ENCODE results near the gene CHMP4A. TPM values are rescaled to one million over a fixed set of nuclear protein-coding genes. Genes with fewer than 3 reads are reported as not detected.

The CHMP4A gene
- total RNA-seq, 1 experiment from 2014 or later = 31.2 TPM

DNA sequence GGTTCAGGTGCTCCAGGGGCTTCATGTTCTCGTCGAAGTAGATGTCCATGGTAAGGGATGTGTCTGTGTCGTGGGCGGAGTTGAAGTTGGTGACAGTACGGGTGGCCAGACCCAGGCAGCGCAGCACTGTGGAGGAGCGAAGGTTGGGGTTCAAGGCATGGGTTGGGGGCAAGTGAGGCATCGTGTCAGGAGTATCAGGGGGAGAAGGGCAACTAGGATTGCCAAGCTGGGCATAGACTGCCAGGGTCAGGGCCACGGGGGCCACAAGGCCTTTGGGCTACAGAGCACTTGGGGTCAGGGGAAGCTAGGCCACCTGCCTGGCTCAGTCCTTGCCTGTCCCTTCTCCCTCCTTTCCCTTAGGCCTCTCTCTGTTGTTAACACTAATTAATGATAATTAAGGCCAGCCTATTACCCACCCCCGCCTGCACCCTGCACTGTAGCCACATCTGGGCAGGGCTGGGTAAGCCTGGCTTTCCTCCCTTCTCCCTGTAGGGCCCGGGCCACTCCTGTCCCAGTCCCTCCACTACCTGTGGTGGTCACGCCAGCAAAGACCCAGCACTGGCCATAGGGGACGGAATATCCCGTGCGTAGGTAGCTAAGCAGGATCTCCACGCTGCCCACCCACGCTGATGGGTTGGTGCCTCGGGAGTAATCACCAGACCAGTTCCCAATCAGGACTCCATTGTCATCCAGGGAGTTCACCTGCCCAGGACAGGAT is 45.4 kb upstream of the CHMP4A start:
- H2AFZ ChIP-seq = no peak overlapping the region
- BruUV-seq (replicated peaks) = no TSS peak
- H4K20me1 ChIP-seq (ENCODE audit: insufficient read depth) = no peaks in the 10 kb centered on the region
- ChIA-PET POLR2A (ENCODE audit: unreplicated experiment) (interaction anchor here (0.7 kb wide), 1 partner anchor 42 kb away, joined by 3 read pairs; no protein-coding TSS in a partner anchor), CTCF (interaction anchor here (1.0 kb wide), 1 partner anchor 16 kb away, joined by 3 read pairs; the partner anchor contains the start of gene TINF2)
- no peaks in the 10 kb centered on the region for H3K4me1 ChIP-seq (replicated peaks; ENCODE audit: insufficient read depth)
- H3F3A ChIP-seq (ENCODE audit: insufficient read depth, low read depth) = no peaks in the 10 kb centered on the region
- no peaks in the 10 kb centered on the region for H3K9me3 ChIP-seq (ENCODE audit: insufficient read depth, low read depth)
- no peak overlapping the region for H3K27ac ChIP-seq
- no peak overlapping the region for H3K4me2 ChIP-seq
- DNase-seq = no peak
- H3K27me3 ChIP-seq (ENCODE audit: insufficient read depth, low read depth) = no peaks in the 10 kb centered on the region
- H3K36me3 ChIP-seq (ENCODE audit: low read depth) = no peaks in the 10 kb centered on the region
- no peaks in the 10 kb centered on the region for H3K79me2 ChIP-seq (ENCODE audit: low read depth)
- no peaks in the 10 kb centered on the region for H3K9me2 ChIP-seq (ENCODE audit: insufficient read depth)
- TF ChIP-seq, protein P1, sequence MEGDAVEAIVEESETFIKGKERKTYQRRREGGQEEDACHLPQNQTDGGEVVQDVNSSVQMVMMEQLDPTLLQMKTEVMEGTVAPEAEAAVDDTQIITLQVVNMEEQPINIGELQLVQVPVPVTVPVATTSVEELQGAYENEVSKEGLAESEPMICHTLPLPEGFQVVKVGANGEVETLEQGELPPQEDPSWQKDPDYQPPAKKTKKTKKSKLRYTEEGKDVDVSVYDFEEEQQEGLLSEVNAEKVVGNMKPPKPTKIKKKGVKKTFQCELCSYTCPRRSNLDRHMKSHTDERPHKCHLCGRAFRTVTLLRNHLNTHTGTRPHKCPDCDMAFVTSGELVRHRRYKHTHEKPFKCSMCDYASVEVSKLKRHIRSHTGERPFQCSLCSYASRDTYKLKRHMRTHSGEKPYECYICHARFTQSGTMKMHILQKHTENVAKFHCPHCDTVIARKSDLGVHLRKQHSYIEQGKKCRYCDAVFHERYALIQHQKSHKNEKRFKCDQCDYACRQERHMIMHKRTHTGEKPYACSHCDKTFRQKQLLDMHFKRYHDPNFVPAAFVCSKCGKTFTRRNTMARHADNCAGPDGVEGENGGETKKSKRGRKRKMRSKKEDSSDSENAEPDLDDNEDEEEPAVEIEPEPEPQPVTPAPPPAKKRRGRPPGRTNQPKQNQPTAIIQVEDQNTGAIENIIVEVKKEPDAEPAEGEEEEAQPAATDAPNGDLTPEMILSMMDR (conservative IDR thresholded peaks at IDR 0.05) = no peak
- no peak for TF ChIP-seq EZH2 (IDR thresholded peaks at IDR 0.05; ENCODE audit: low read depth)
- H3K4me3 ChIP-seq = no peak overlapping the region
- intact Hi-C loops (cut with micrococcal nuclease; ENCODE audit: unreplicated experiment) = no loop called here

DNA sequence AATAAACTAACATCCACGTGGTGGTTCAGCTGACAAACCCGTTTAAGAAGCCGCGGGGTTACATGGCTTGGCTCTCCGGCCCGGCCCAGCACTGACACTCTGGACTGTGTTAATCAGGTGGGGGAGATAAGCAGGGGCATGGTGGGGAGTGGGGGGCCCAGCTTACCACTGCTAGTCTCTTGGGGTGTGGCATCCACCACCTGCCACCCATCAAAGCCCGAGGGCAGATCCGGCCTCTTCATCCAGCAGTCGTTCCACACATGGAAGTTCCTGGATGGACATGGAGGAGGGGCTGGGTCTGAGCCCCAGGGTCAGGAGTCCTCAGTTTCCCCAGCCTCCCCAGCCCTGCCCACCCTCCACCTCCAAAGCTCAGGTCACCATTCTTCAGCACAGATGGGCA is 44.8 kb upstream of the CHMP4A start:
- BruUV-seq (replicated peaks) = no TSS peak

DNA sequence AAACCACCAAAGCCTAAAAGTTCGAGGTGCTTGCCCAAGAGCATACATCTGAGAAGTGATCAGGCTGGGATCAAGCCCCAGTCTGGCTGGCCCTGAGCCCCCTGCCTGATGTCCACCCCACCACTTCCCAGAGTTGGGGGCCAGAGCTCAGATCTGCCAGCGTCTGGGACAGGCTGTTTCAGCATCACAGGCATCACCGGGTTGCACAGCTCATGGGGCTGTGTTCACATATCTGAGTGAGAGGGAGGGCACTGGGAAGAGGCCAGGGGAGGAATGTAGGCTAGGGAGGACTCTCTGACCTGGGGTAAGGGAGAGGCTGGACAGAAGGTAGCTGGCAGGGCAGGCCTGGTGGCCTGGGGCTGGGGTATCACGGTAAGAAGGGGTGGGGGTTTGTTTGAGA is 43.7 kb upstream of the CHMP4A start:
- Histone ChIP-seq H4K20me1 (ENCODE audit: insufficient read depth) (no peaks in the 10 kb centered on the region), H3F3A (ENCODE audit: insufficient read depth, low read depth) (no peaks in the 10 kb centered on the region), H3K36me3 (ENCODE audit: low read depth) (no peaks in the 10 kb centered on the region), H2AFZ (no peak overlapping the region), H3K9me2 (ENCODE audit: insufficient read depth) (no peaks in the 10 kb centered on the region), H3K27me3 (ENCODE audit: insufficient read depth, low read depth) (no peaks in the 10 kb centered on the region), H3K9me3 (ENCODE audit: insufficient read depth, low read depth) (no peaks in the 10 kb centered on the region), H3K4me1 (replicated peaks; ENCODE audit: insufficient read depth) (no peaks in the 10 kb centered on the region), H3K4me3 (no peak overlapping the region), H3K27ac (no peak overlapping the region), H3K4me2 (no peak overlapping the region), H3K79me2 (ENCODE audit: low read depth) (no peaks in the 10 kb centered on the region)
- ChIA-PET CTCF (no interaction called here), POLR2A (ENCODE audit: unreplicated experiment) (no interaction called here)
- intact Hi-C loops (cut with micrococcal nuclease; ENCODE audit: unreplicated experiment) = no loop called here
- DNase-seq = no peak
- BruUV-seq (replicated peaks) = no TSS peak
- TF ChIP-seq, protein P1 (conservative IDR thresholded peaks at IDR 0.05) = no peak
- TF ChIP-seq EZH2 (IDR thresholded peaks at IDR 0.05; ENCODE audit: low read depth) = no peak

More for the DNA sequence above, 44.8 kb upstream of the CHMP4A start:
- H4K20me1 ChIP-seq (ENCODE audit: insufficient read depth) = no peaks in the 10 kb centered on the region
- TF ChIP-seq, protein P1 (conservative IDR thresholded peaks at IDR 0.05) = no peak
- no peak for TF ChIP-seq EZH2 (IDR thresholded peaks at IDR 0.05; ENCODE audit: low read depth)
- H2AFZ ChIP-seq = no peak overlapping the region
- no peaks in the 10 kb centered on the region for H3K9me3 ChIP-seq (ENCODE audit: insufficient read depth, low read depth)
- H3K79me2 ChIP-seq (ENCODE audit: low read depth) = no peaks in the 10 kb centered on the region
- H3K4me3 ChIP-seq = no peak overlapping the region
- H3K27me3 ChIP-seq (ENCODE audit: insufficient read depth, low read depth) = no peaks in the 10 kb centered on the region
- no peak for DNase-seq
- H3K4me1 ChIP-seq (replicated peaks; ENCODE audit: insufficient read depth) = no peaks in the 10 kb centered on the region
- H3K4me2 ChIP-seq = no peak overlapping the region
- intact Hi-C loops (cut with micrococcal nuclease; ENCODE audit: unreplicated experiment) = no loop called here
- no peaks in the 10 kb centered on the region for H3K9me2 ChIP-seq (ENCODE audit: insufficient read depth)
- ChIA-PET POLR2A (ENCODE audit: unreplicated experiment) (no interaction called here), CTCF (no interaction called here)
- no peaks in the 10 kb centered on the region for H3F3A ChIP-seq (ENCODE audit: insufficient read depth, low read depth)
- H3K27ac ChIP-seq = no peak overlapping the region
- H3K36me3 ChIP-seq (ENCODE audit: low read depth) = no peaks in the 10 kb centered on the region
